ENCODE data around the gene IFT81.

DNA sequence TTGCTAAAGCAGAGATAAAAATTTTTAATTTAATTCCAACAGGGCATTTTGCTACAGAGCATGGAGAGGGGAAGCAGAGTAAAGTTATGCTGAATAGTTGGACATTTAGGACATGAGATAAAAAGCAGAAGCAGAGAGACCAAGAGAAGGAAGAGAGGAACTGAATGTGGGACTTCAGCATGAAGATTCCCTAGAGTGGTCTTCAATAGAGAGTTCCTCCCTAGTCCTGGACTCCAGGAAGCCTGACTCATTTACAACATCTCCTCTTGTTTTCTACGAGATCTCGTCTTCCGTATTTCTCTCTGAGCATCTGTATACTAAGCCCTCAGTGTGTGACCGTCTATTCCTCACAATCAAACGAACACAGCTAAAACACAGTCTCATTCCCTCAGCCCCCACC lies 35.2 kb upstream of the IFT81 start:
- TF ChIP-seq, protein P1, sequence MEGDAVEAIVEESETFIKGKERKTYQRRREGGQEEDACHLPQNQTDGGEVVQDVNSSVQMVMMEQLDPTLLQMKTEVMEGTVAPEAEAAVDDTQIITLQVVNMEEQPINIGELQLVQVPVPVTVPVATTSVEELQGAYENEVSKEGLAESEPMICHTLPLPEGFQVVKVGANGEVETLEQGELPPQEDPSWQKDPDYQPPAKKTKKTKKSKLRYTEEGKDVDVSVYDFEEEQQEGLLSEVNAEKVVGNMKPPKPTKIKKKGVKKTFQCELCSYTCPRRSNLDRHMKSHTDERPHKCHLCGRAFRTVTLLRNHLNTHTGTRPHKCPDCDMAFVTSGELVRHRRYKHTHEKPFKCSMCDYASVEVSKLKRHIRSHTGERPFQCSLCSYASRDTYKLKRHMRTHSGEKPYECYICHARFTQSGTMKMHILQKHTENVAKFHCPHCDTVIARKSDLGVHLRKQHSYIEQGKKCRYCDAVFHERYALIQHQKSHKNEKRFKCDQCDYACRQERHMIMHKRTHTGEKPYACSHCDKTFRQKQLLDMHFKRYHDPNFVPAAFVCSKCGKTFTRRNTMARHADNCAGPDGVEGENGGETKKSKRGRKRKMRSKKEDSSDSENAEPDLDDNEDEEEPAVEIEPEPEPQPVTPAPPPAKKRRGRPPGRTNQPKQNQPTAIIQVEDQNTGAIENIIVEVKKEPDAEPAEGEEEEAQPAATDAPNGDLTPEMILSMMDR (IDR thresholded peaks at IDR 0.05): no peak
- no peak for TF ChIP-seq POLR2A (IDR thresholded peaks at IDR 0.05)
